Activated naive CD8-positive, alpha-beta T cell treated with anti-CD3 and anti-CD28 coated beads, Interleukin-2, amount 50 U/mL, for 16 hours (primary cell): Measurements from ENCODE around the gene KCNJ16.

ENCODE experiments used
- DNase-seq: peaks from one replicate; pipeline ENCODE4 v3.0.0-alpha.2; 2020; ENCODE audit warnings: low read depth, low spot score

The KCNJ16 gene

GRCh38 chr17:70128727-70129238 lies 53.8 kb downstream of the KCNJ16 start:
- no peak for DNase-seq

- no peak for DNase-seq
These were observed 55.3 kb downstream of the KCNJ16 start for GRCh38 chr17:70130289-70130688.

GRCh38 chr17:70132505-70132904 lies 57.5 kb downstream of the KCNJ16 start:
- DNase-seq = no peak

GRCh38 chr17:70134042-70134441 lies 59.0 kb downstream of the KCNJ16 start:
- no peak for DNase-seq

DNA sequence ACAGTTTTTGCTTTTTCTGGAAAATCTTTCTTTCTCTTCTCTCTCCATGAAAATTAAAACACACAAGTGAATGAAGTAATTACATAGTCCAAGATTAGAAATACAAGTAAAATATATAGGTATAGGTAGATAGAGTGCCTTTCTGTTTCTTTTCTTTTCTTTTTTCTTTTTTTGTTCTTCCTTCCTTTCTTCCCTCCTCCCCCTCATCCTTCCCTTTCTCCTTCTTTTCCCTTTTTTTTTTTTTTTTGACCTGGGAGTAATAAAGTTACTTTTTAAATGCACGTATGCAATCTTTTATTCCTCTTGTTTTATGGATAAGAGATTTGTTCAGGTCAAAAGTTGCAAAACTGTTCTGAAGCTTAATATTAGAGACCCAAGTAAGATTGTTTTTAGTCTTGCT lies 59.8 kb downstream of the KCNJ16 start:
- DNase-seq = no peak

- DNase-seq = no peak
These were observed 61.1 kb downstream of the KCNJ16 start for GRCh38 chr17:70136131-70136530.

DNA sequence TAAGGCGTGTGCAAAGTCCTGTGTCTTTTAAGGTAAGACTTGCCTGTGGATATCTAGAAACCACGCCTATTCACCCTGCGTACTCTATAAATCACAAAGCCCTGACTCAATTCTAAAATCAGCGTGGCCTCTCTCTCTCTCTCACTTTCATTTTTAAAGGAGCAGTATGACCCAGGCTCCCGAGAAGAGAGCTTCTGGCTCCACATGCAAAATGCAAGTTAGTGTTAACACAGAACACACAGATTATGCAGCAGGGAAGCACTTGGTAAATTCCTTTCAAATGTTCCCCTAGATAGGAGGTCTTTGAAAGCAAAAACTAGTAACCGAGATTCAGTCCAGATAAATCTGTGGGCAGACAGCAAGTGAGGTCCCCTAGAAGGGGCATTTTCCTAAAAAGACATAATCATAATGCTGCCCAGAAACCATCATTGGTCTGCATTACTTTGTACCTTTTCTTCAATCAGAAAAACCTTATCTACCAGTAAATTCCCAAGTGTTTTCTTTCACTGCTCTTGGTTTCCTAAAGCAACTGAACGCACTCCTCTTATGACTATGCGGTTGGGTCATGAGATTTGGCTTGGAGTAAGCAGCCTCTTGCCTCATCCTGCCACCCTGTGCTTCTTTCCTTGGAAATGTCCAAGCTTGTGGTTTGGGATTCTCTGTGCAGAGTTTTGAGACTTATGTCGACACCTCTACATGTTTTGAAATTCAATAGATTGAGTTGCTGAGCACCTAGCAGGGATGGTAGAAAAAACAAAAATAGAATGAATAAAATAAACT lies 62.6 kb downstream of the KCNJ16 start:
- no peak for DNase-seq

- DNase-seq = no peak
These were observed 63.4 kb downstream of the KCNJ16 start for GRCh38 chr17:70138291-70138865.

- no peak for DNase-seq
These were observed 64.5 kb downstream of the KCNJ16 start for GRCh38 chr17:70139449-70139993.

DNA sequence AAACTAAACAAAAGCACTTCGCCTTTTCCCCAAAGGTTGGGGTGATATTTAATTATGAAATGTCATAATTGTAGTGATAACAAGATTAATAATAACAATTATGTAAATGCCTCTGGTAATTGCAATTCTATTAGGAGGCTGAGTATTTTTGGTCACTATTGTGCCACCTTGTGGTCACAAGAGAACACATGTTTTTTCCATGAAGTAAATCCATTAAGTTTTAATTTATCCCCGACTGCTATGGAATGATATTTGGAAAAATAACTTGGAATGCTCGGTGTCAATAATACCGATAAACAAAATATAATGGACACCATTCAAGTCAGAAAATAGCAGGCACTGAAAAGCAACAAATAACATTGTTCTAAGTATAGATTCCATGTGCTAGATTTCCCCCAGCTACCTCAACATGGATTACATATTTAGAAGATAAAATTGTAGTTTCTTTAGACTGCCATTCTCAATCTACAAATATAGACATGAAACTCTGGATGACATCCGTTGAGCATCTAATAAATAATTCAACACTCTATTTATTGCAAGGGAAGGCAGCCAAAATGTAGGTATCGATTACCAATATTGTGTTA lies 69.3 kb downstream of the KCNJ16 start:
- DNase-seq = no peak

GRCh38 chr17:70153210-70153609 lies 78.2 kb downstream of the KCNJ16 start:
- no peak for DNase-seq

DNA sequence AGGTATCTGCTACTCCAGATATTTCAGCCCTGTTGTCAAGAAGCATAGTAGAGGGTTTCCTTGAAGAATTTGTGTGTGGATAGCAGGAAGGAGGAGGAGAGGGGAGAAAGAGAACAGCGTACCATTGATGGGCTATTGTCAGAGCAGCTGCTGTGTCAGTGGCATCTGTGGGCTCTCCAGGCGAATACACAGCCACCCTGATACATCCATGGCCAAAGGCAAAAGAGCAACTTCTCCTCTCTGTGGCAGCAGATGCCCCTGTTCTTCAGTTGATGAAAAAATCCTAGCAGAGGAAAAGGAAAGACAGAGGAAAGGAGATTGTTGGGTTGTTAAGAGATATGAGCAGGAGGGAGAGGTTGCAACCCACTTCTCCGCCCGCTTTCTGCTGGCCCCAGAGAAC lies 82.1 kb downstream of the KCNJ16 start:
- no peak for DNase-seq

GRCh38 chr17:70158180-70158579 lies 83.2 kb downstream of the KCNJ16 start:
- no peak for DNase-seq

DNA sequence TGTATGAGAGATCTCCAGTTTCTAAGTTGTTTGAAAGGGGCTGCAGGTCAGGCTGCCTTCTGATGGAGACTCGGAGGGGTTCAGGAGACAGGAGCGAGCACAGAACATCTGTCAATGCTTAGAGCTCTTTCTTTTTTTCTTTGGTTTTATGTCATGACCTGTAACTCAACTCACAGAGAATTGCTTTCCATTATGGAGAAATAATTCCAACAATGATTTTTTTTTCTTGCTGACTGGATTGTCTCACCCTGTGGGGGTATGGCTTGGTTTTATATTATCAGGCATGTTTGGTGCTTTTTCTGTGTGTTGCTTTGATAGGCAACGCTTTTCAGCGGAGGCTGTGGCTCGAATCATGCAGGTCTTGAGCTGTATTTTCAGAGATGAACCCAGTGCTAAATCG lies 83.6 kb downstream of the KCNJ16 start:
- no peak for DNase-seq

DNA sequence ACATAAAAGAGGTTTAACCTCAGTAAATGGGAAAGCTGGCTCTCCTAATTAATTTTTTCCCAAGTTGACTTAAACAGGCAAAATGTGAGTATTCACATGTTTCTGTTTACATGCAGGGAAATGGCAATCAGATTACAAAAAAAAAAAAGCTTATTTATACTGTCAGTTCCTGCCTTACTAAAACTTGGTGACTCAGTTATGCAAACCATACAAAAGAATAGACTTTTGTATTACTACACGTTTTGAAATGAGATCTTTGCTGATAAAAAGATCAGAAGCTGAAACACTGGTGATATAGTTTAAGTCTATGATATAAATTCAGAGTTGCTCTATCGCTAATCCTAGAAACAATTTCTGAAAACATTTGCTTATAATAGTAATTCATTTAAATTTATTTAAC lies 85.0 kb downstream of the KCNJ16 start:
- no peak for DNase-seq

DNA sequence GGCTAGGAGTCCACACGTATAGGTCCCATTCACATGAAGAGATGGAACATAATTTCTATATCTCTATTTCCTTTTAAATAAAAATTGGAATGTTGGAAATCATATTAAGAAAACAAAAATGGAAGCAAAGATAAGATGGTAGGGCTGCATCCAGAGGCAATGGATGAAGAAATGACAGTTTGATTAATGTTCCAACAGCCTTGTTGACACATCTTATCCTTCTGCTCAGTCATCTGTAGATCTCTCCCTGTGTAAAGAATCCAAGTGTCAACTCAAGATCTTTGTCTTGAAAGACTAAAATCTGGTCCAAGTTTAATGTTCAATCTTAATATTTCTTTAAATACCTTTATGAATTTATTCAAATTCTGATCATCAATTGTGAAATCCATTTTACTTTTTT lies 86.5 kb downstream of the KCNJ16 start:
- DNase-seq = no peak

- no peak for DNase-seq
These were observed 90.4 kb downstream of the KCNJ16 start for GRCh38 chr17:70165383-70165782.

DNA sequence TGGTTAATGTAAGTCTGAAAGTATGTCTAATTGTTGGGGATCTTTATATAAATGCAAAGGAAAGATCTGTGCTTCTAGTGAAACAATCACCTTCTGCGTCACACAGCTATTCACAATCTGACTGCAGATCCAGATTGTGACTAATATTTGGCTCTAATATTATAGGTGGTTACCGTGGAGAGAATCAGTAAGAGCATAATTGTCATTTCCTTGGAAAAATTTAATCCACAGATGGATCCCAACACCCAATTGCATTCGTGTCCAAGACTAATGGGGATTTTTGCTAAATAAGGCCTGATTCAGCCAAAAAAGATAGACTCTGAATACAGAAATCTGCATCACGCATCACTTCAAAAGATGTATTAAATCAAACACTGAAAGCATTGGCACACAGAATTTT lies 91.6 kb downstream of the KCNJ16 start:
- DNase-seq = no peak

DNA sequence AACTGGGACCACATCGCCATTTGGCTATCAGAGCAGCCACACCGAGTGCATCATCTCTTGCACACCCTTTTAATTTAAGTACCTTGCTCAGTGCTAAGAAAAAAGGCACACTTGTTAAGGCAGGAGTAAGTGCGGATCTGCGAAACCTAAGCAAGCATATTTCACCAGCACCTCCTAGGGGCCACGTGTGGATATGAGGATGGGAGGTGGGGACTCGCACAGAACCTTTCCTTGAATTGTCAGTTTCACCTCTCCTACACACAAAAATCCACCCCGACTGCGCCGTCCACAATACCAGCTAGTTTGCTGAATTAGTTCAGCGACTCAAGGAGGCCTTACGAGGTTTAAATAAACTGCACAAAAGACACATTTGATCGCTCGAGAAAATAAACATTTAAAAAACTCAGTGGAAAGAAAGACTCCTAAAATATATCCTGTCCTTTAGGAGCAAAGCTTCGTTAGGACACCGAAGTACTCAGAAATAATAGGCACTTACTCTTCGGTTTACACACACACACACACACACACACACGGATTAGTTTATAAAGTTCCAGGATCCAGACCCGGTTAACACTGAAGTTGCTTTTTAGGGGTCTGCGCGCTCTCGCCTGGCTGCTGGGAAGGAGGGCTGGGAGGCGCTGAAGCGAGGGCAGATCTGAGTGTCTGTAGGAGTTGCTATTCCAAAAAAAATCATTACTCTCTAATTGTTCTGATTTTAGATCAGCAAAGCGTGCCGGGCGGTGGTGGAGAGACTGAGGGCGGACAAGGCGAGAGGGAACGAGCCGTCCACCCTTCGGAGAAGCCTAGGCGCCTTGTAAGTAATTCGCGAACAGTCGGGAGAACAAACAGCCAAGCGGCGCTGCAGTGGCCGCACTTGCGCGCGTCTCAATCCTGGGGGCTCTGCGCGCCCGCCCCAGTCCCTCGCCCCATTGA lies 93.3 kb downstream of the KCNJ16 start:
- no peak for DNase-seq

DNA sequence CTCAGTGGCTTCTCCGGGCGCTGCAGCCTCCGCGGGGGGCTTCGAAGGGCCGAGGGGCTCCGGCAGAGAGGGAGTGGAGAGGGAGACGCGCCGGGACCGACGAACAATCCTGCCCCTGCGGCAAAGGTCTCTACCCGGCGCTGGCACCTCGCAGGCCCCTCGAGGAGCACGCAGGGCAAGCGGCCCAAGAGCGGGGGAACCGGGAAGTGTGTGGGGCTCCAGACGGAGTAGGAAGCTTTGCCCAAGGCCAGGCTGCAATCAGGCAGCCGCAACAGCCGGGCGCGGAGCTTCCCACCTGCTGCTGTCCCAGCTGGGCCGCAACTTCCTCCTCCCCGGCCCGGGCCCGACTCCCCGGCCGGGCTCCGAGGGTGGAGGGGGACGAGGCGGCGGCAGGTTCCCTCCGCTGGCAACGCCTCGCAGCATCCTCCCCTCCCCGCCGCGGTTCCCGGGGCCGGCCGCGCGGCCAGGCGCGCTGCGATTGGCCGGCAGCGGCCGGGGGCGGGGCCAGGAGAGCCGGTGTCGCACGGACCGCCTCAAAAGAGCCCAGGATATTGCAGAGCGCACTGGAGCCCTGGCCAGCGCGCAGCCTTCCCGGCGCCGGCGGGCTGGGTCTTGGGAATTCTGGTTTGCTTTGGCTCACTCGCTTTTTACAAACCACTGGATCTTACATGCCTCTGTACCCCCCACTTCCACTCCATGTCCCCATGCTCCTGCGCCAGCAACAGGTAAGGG lies 94.1 kb downstream of the KCNJ16 start, which contains the start of gene KCNJ2:
Gene KCNJ2 (plus strand): TSS at position 556 of the 732 bp plus-strand sequence. CDS start 5,508 bp downstream, outside the sequence.
- no peak for DNase-seq
